Measurements from ENCODE around the gene AGBL5.

AGBL5 gene

GRCh38 chr2:27050996-27051901, at the start of gene AGBL5:
Gene AGBL5 (plus strand): TSS chr2:27051668. CDS start chr2:27052959, 1,291 bp downstream.
- DNase-seq (ENCODE audit: low read depth) = peak; percentile 98
- peak within 1 kb of the TSS; percentile 76 for H3K4me3 ChIP-seq (ENCODE audit: low read depth, low read length)
- TF ChIP-seq, protein P1, sequence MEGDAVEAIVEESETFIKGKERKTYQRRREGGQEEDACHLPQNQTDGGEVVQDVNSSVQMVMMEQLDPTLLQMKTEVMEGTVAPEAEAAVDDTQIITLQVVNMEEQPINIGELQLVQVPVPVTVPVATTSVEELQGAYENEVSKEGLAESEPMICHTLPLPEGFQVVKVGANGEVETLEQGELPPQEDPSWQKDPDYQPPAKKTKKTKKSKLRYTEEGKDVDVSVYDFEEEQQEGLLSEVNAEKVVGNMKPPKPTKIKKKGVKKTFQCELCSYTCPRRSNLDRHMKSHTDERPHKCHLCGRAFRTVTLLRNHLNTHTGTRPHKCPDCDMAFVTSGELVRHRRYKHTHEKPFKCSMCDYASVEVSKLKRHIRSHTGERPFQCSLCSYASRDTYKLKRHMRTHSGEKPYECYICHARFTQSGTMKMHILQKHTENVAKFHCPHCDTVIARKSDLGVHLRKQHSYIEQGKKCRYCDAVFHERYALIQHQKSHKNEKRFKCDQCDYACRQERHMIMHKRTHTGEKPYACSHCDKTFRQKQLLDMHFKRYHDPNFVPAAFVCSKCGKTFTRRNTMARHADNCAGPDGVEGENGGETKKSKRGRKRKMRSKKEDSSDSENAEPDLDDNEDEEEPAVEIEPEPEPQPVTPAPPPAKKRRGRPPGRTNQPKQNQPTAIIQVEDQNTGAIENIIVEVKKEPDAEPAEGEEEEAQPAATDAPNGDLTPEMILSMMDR (IDR thresholded peaks at IDR 0.05; ENCODE audit: insufficient read depth, low read depth, low read length, missing control alignments) = no peak

DNA sequence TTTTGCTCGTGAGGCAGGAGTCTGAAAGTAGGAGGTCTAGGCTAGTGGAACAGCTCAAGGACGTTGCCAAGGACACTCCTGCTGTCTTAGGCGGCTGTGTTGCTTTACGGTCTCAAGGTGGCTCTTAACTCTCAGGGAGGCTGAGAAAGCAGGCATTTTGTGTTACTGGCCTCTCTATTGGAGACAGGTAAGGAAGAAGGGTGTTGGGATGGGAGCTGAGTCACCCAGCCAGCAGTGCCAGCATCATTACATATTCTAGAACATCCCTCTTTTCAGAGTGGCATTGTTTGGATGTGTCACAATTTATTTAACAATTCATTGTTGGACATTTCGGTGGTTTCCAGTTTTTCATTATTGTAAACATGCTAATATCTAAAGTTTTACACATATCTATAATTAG, 49.5 kb upstream of the AGBL5 start:
- no peak for DNase-seq (ENCODE audit: low read depth)
- H3K4me3 ChIP-seq (ENCODE audit: low read depth, low read length) = no peak overlapping the region
- TF ChIP-seq, protein P1 (IDR thresholded peaks at IDR 0.05; ENCODE audit: insufficient read depth, low read depth, low read length, missing control alignments) = no peak

GRCh38 chr2:27003007-27003406, 48.5 kb upstream of the AGBL5 start:
- DNase-seq (ENCODE audit: low read depth) = no peak
- H3K4me3 ChIP-seq (ENCODE audit: low read depth, low read length) = no peak overlapping the region
- TF ChIP-seq, protein P1 (IDR thresholded peaks at IDR 0.05; ENCODE audit: insufficient read depth, low read depth, low read length, missing control alignments) = no peak

DNA sequence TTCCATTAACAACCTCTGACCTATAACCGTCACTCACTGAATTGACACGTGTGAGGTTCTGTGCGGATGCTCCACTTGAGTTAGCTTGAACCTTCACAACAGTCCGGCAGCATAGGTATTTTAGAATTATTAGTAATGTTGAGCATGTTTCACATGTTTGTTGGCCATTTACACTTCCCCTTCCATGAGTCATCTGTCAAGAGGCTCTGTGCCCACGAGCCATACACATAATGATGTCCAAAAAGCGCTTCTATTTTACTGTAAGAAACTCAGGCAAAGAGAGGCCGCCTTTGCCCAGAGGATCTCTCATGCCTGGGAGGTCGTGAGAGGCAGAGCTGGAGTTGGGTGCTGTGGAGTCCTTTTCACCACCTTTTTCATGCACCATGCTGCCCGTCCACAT, 47.6 kb upstream of the AGBL5 start:
- DNase-seq (ENCODE audit: low read depth) = peak; percentile 17
- H3K4me3 ChIP-seq (ENCODE audit: low read depth, low read length) = no peak overlapping the region
- TF ChIP-seq, protein P1 (IDR thresholded peaks at IDR 0.05; ENCODE audit: insufficient read depth, low read depth, low read length, missing control alignments) = no peak

GRCh38 chr2:27006602-27007415, 44.7 kb upstream of the AGBL5 start:
- TF ChIP-seq, protein P1 (IDR thresholded peaks at IDR 0.05; ENCODE audit: insufficient read depth, low read depth, low read length, missing control alignments) = no peak
- H3K4me3 ChIP-seq (ENCODE audit: low read depth, low read length) = no peak overlapping the region
- DNase-seq (ENCODE audit: low read depth) = no peak

- H3K4me3 ChIP-seq (ENCODE audit: low read depth, low read length) = no peak overlapping the region
- TF ChIP-seq, protein P1 (IDR thresholded peaks at IDR 0.05; ENCODE audit: insufficient read depth, low read depth, low read length, missing control alignments) = no peak
- DNase-seq (ENCODE audit: low read depth) = no peak
These were observed 43.8 kb upstream of the AGBL5 start for GRCh38 chr2:27007416-27008374.

Measured in GM12865 (cell line).